HEK293 (cell line): Measurements from ENCODE around the gene BCAN.

Experiments
- EGR2 ChIP-seq: fragments of 450-650 bp; formaldehyde crosslinking; IDR thresholded peaks from 2 replicates; pipeline ENCODE4 v1.5.1; 2016; ENCODE audit warnings: low read depth, missing biosample characterization, missing genetic modification characterization
- GLI2 ChIP-seq: fragments of 450-650 bp; formaldehyde crosslinking; IDR thresholded peaks from 2 replicates; pipeline ENCODE4; 2017; ENCODE audit warnings: missing biosample characterization, missing genetic modification characterization, low read depth, borderline replicate concordance
- INSM2 ChIP-seq: fragments of 450-650 bp; formaldehyde crosslinking; IDR thresholded peaks from 2 replicates; pipeline ENCODE4 v1.5.1; 2016; ENCODE audit warnings: missing biosample characterization, missing genetic modification characterization
- MEIS1 ChIP-seq: sonication (generic); formaldehyde crosslinking; IDR thresholded peaks from 2 replicates; pipeline ENCODE4 v1.8.1; 2022; ENCODE audit warnings: missing genetic modification reagents, mild to moderate bottlenecking, borderline replicate concordance
- MZF1 ChIP-seq: fragments of 450-650 bp; formaldehyde crosslinking; IDR thresholded peaks from 2 replicates; pipeline ENCODE4 v1.5.1; 2017; ENCODE audit warnings: missing biosample characterization, missing genetic modification characterization, borderline replicate concordance
- PRDM2 ChIP-seq: fragments of 450-650 bp; formaldehyde crosslinking; IDR thresholded peaks from 2 replicates; pipeline ENCODE4 v1.5.1; 2016; ENCODE audit warnings: missing biosample characterization, missing genetic modification characterization, borderline replicate concordance
- YY1 ChIP-seq: fragments of 450-650 bp; formaldehyde crosslinking; IDR thresholded peaks from 2 replicates; pipeline ENCODE4 v1.5.1; 2018; ENCODE audit warnings: missing biosample characterization, missing genetic modification characterization
- ZBTB1 ChIP-seq: fragments of 450-650 bp; formaldehyde crosslinking; IDR thresholded peaks from 2 replicates; pipeline ENCODE4 v1.5.1; 2016; ENCODE audit warnings: missing biosample characterization, missing genetic modification characterization
- ZBTB7A ChIP-seq: fragments of 450-650 bp; formaldehyde crosslinking; IDR thresholded peaks from 2 replicates; pipeline ENCODE4 v1.5.1; 2016; ENCODE audit warnings: low read depth, missing biosample characterization, missing genetic modification characterization
- ZNF121 ChIP-seq: fragments of 450-650 bp; formaldehyde crosslinking; IDR thresholded peaks from 2 replicates; pipeline ENCODE4 v1.5.1; 2016; ENCODE audit warnings: missing biosample characterization, missing genetic modification characterization
- ZNF223 ChIP-seq: fragments of 450-650 bp; formaldehyde crosslinking; IDR thresholded peaks from 2 replicates; pipeline ENCODE4 v1.5.1; 2016; ENCODE audit warnings: missing biosample characterization, missing genetic modification characterization
- ZNF24 ChIP-seq: fragments of 450-650 bp; formaldehyde crosslinking; IDR thresholded peaks from 2 replicates; pipeline ENCODE4 v1.5.1; 2016; ENCODE audit warnings: missing biosample characterization, missing genetic modification characterization
- ZNF280D ChIP-seq: fragments of 450-650 bp; formaldehyde crosslinking; IDR thresholded peaks from 2 replicates; pipeline ENCODE4 v1.5.1; 2016; ENCODE audit warnings: missing biosample characterization, missing genetic modification characterization
- ZNF366 ChIP-seq: fragments of 450-650 bp; formaldehyde crosslinking; conservative IDR thresholded peaks from 2 replicates; pipeline ENCODE4 v1.5.1; 2016; ENCODE audit warnings: missing biosample characterization, missing genetic modification characterization
- ZNF404 ChIP-seq: fragments of 450-650 bp; formaldehyde crosslinking; IDR thresholded peaks from 2 replicates; pipeline ENCODE4 v1.5.1; 2017; ENCODE audit warnings: missing biosample characterization, missing genetic modification characterization
- ZNF426 ChIP-seq: fragments of 450-650 bp; formaldehyde crosslinking; IDR thresholded peaks from 2 replicates; pipeline ENCODE4 v1.5.1; 2017; ENCODE audit warnings: missing biosample characterization, missing genetic modification characterization, mild to moderate bottlenecking, inconsistent platforms, moderate library complexity
- ZNF433 ChIP-seq: fragments of 450-650 bp; formaldehyde crosslinking; IDR thresholded peaks from 2 replicates; pipeline ENCODE4 v1.5.1; 2016; ENCODE audit warnings: missing biosample characterization, missing genetic modification characterization, low read depth
- ZNF449 ChIP-seq: fragments of 450-650 bp; formaldehyde crosslinking; IDR thresholded peaks from 2 replicates; pipeline ENCODE4 v1.5.1; 2017; ENCODE audit warnings: missing biosample characterization, mild to moderate bottlenecking, missing genetic modification characterization, moderate library complexity
- ZNF488 ChIP-seq: fragments of 450-650 bp; formaldehyde crosslinking; IDR thresholded peaks from 2 replicates; pipeline ENCODE4 v1.5.1; 2016; ENCODE audit warnings: missing biosample characterization, missing genetic modification characterization
- ZNF510 ChIP-seq: fragments of 450-650 bp; formaldehyde crosslinking; IDR thresholded peaks from 2 replicates; pipeline ENCODE4 v1.5.1; 2018; ENCODE audit warnings: mild to moderate bottlenecking, missing genetic modification characterization, missing biosample characterization; ENCODE audit not compliant: insufficient replicate concordance
- ZNF549 ChIP-seq: fragments of 450-650 bp; IDR thresholded peaks from 2 replicates; pipeline ENCODE4 v1.5.1; 2018; ENCODE audit warnings: missing biosample characterization, missing genetic modification characterization, mild to moderate bottlenecking, inconsistent platforms, moderate library complexity
- ZNF768 ChIP-seq: fragments of 450-650 bp; formaldehyde crosslinking; IDR thresholded peaks from 2 replicates; pipeline ENCODE4 v1.5.1; 2018; ENCODE audit warnings: missing biosample characterization, mild to moderate bottlenecking, missing genetic modification characterization
- ZNF792 ChIP-seq: fragments of 450-650 bp; formaldehyde crosslinking; IDR thresholded peaks from 2 replicates; pipeline ENCODE4 v1.5.1; 2016; ENCODE audit warnings: missing biosample characterization, missing genetic modification characterization
- ZNF830 ChIP-seq: fragments of 450-650 bp; IDR thresholded peaks from 2 replicates; pipeline ENCODE4 v1.5.0; 2018; ENCODE audit warnings: missing biosample characterization, missing genetic modification characterization, low read depth, mild to moderate bottlenecking, moderate library complexity
- ZSCAN18 ChIP-seq: fragments of 450-650 bp; formaldehyde crosslinking; IDR thresholded peaks from 2 replicates; pipeline ENCODE4 v1.5.1; 2016; ENCODE audit warnings: missing biosample characterization, missing genetic modification characterization

Gene BCAN

GRCh38 chr1:156625436-156626078 lies 16.4 kb upstream of the BCAN start (continued):
- TF ChIP-seq PRDM2 (tag by site-specific recombination) (no peak), ZNF830 (tag by site-specific recombination) (no peak), YY1 (tag by site-specific recombination) (no peak), INSM2 (tag by site-specific recombination) (no peak), ZNF488 (no peak), ZNF792 (tag by site-specific recombination) (no peak), ZNF768 (tag by site-specific recombination) (no peak), MEIS1 (CRISPR knock-in tag) (no peak), ZBTB7A (no peak), ZNF223 (tag by site-specific recombination) (no peak), ZNF404 (tag by site-specific recombination) (no peak), GLI2 (tag by site-specific recombination) (no peak), ZSCAN18 (no peak), ZNF549 (tag by site-specific recombination) (no peak), ZNF449 (tag by site-specific recombination) (no peak), ZNF510 (no peak), ZNF24 (0 out of 2 replicates have a peak, but pooled peaks have one; percentile 43), MZF1 (tag by site-specific recombination) (no peak), EGR2 (tag by site-specific recombination) (peak; percentile 85), ZNF433 (no peak), ZNF280D (tag by site-specific recombination) (no peak), ZNF121 (no peak), ZNF366 (tag by site-specific recombination) (peak; percentile 68), ZNF426 (no peak), ZBTB1 (tag by site-specific recombination) (no peak)
